ENCODE measurements around the gene ASXL2. TPM values are rescaled to one million over a fixed set of nuclear protein-coding genes. Genes with fewer than 3 reads are reported as not detected.
"Not testable (repeated sequence)": the region's sequence is repeated elsewhere in the genome, so short reads cannot be mapped to it uniquely, and the experiment has no call there.

ASXL2 gene
- total RNA-seq, 2 donors from 2014 or later, result 30.7 to 33.8 TPM

DNA sequence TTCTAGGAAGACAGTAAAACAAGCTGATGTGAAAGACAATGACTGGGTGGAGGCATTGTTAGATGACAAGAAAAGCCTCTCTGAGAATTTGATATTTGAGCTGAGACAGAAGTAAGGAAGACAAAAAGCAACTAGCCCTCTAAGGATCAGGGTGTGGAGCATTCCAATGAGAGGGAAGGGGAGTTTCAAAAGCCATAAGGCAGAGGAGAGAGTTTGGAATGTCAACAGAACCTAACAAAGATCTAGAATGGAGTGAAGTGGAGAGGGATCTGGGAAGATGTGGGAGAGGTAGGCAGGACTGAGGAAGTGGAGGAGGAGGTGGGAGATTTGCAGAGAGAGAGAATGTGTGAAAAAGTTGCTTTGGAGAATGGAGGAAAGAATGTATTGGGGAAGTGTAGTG is 17.3 kb upstream of the ASXL2 start:
- DNase-seq (no peak), ATAC-seq (no peak)
- intact Hi-C loops (cut with DNase I, micrococcal nuclease), result no loop called here

DNA sequence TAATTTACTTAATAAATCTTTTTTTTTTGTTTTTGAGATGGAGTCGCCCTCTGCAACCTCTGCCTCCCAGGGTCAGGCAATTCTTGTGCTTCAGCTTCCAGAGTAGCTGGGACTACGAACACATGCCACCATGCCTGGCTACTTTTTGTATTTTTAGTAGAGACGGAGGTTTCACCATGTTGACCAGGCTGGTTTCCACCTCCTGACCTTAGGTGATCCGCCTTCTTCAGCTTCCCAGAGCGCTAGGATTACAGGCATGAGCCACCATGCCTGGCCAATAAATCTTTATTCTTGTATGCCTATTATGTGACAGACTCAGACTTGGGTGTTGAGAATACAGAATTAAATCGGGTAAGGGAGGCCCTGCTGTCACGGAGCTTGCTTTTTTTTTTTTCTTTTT is 16.7 kb upstream of the ASXL2 start:
- no peak for DNase-seq
- intact Hi-C loops (cut with DNase I, micrococcal nuclease), result no loop called here
- ATAC-seq, result no peak

DNA sequence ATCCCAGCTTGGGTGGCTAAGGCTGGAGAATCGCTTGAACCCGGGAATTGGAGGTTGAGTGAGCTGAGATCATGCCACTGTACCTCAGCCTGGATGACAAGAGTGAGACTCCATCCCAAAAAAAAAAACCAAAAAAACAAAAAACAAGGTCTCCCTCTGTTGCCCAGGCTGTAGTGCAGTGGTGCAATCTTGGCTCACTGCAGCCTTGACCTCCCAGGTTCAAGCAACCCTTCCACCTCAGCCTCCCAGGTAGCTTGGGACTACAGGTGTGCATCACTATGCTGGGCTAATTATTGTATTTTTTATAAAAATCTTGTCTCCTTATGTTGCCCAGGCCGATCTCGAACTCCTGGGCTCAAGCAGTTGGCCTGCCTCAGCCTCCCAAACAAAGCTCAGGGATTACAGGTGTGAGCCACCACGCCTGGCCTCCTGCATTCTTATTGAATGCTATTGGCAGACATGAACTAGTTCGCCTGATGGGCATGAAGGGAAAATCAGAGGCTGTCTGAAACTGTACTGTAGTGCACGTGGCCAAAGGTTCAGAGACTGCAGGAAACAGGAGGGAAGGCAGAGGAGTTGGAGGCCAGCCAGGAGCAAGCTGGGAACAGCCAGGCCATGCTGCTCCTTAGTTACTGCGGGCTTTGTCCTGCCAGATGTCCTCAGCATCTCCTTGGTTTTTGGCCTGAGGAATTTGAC is 16.0 kb upstream of the ASXL2 start:
- DNase-seq (peak; percentile 29 to 49), ATAC-seq (peak; percentile 63)
- intact Hi-C loops (cut with DNase I, micrococcal nuclease), result no loop called here

DNA sequence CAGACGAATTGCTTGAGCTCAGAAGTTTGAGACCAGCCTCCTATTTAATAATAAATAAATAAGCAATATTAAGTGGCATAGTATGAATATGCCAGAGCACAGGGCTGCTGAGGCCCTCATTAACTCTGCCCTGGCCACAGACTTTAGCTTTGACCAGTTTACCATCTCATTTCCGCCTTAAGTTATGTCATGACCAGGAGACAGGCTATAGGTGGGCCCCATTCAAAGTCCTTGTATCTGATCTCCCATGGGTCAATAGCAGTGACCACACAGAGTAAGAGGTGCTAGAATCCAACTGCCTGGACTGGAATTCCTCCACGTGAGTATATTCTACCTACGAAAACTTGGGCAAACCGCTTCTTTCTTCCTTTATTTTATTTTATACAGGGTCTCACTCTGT is 13.4 kb upstream of the ASXL2 start:
- no peak for DNase-seq
- no peak for ATAC-seq
- intact Hi-C loops (cut with DNase I, micrococcal nuclease), result no loop called here

DNA sequence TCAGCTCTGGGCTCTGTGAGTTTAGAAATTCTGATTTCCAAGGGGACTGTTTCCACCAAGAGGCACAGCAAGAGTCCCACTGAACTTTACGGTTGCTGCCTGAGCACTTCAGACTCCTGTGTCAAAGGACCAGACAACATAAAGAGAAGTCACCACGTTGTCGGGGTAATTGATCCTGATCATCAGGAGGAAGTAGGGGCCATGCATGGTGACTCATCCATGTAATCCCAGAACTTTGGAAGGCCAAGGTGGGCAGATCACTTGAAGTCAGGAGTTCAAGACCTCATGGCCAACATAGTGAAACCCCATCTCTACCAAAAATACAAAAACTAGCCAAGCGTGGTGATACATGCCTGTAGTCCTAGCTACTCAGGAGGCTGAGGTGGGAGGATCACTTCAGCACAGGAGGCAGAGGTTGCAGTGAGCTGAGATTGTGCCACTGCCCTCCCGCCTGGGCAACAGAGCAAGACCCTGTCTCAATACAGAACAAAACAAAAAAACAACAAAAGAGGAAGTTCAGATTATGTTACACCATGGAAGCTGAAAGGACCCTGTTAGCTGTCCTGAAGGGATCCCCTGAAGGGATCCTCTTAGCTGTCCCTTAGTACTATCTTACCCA is 9.4 kb upstream of the ASXL2 start:
- no peak for ATAC-seq
- intact Hi-C loops (cut with DNase I, micrococcal nuclease), result no loop called here
- no peak for DNase-seq

DNA sequence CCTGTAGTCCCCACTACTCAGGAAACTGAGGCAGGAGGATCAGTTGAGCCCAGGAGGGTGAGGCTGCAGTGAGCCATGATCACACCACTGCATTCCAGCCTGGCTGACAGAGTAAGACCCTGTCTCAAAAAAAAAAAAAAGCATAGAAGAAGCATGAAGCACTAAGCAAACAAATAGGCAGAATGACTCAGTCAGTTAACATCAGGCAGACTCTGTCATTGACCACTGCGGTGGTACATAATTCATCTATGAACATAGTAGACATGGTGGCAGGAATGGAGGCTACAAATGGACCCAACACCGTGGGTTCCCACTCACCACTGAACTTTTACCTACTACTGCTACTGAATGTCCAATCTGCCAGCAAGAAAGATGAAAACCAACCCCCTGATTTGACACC is 7.6 kb upstream of the ASXL2 start:
- ATAC-seq (no peak), DNase-seq (no peak)
- intact Hi-C loops (cut with DNase I, micrococcal nuclease), result no loop called here

DNA sequence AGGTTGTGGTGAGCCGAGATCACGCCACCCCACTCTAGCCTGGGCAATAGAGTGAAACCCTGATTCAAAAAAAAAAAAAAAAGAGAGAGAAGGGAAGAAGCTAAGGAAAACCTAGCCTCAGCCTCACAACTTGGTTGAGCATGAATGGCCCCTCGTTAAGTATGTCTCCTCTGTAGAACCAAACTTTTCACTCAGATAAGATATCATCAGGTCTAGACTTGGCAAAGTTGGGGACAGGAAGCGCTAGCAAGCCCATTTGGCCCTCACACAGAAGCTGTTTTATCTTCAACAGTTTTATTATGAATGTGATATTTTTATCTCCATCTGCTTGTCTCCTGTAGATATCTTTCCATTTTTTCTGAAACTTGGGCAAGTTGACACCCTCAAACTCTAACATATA is 3.5 kb upstream of the ASXL2 start:
- intact Hi-C loops (cut with DNase I, micrococcal nuclease), result no loop called here
- ATAC-seq, result no peak
- no peak for DNase-seq

DNA sequence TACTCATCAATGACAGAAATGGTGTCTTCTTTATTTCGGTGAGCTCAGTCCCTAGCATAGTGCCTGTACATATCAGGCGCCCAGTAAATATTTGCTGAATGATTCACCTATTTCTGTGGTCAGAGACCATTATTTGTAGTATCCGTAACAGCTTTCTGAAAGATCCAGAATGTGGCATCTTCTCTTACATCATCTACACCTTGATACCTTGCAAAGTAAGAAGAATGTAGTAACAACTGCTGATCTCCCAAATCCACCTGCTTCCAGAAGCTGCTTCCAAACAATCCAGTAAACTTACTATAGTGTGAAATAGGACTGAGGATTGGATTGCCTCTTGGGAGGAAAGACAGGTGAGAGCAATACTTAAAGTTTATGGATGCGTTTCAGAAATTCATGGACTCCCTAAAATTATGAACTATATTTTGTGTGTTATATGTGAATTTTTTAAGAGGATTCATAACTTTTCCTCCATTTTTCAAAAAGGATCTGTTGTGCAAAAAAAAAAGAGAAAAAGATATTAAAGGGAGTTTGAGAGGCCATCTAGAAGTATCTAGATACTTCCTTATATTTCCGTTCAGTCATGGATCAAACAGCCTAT is 945 bp upstream of the ASXL2 start:
- intact Hi-C loops (cut with DNase I, micrococcal nuclease), result no loop called here
- ATAC-seq, result no peak

DNA sequence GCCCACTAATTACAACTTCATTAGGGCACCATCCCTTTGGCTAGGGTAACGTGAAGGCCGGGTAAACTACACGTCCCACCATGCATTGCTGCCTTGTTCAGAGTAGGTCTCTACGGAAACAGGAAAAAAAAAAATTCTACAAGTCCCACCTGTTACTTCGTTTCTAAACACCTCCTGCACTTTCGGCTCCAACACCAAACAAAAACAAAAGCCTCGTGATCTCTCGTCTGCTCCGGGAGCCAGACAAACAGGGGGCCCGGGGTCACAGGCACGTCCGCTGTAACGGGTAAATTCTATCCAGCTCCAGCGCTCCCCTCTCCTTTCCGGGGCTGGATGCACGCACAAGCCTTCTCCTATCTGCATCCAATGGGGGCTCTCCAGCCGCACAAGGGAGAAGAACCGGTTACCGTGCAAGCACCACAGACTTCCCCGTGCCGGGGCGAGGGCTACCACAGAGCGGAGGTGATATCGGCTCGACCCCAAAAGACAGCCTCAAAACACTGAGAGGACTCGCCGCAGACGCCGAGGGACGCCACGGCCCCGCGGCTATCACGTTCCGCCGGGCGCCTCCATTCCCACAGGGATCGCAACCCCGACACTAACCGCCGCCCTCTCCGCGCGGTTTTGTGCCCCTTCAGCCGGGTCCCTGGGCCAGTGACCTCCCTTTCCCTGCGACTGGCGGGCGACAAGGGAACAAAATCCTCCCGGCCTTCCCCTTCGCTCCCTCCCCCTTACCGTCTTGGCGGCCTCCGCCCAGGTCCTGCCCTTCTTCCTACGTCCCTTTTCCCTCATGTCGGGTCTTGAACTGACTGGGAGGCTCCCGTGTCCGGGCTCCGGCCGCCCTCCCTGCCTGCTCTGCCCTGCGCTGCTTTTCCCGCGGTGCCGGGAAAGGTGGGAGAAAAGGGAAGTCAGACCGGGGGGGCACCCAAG is 591 bp downstream of the ASXL2 start:
- peak; percentile 55 for ATAC-seq
- peak; percentile 60 to 63 for DNase-seq
- intact Hi-C loops (cut with DNase I, micrococcal nuclease), result no loop called here

More for the DNA sequence above, 945 bp upstream of the ASXL2 start:
- DNase-seq, result no peak

DNA sequence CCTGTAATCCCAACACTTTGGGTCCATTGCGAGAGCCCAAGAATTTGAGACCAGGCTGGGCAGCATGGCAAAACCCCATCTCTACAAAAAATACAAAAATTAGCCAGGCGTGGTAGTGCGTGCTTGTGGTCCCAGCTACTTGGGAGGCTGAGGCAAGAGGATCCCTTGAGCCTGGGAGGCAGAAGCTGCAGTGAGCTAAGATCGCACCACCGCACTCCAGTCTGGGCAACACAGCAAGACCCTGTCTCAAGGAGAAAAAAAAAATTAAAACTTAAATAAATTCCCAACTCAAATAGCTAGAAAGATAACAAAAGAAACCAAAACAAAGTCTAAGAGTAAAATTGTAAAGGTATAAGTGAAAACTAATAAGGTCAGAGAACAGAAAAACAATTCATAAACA is 6.2 kb downstream of the ASXL2 start:
- no peak for ATAC-seq
- DNase-seq, result no peak
- intact Hi-C loops (cut with DNase I, micrococcal nuclease), result no loop called here

DNA sequence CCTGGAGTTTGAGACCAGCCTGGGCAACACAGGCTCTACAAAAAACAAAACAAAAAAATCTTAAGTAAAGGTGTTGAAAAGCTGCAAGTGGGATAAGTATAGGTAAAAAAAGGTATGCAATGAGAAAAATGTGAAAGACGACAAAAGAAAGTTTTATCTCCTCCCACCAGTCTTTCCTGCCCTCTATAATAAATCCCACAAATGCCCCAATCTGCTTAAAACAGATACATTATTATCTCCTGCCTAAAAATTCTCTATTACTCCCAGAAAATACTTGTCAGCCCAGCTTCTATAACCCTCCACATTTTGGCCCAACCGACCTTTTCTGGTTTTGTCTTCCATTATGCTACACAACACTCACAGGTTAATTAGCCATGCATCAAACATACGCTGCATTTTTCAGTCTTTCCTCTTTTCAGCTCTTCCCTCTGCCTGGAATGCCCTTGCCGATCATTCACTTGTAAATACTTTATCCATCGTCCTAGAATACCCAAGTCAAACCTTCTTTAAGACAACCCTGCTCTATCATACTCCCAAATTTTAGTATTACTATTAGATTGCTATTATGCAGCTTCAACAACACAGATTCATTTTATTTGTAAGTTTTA is 10.8 kb downstream of the ASXL2 start:
- DNase-seq (no peak), ATAC-seq (no peak)
- intact Hi-C loops (cut with DNase I, micrococcal nuclease), result no loop called here

DNA sequence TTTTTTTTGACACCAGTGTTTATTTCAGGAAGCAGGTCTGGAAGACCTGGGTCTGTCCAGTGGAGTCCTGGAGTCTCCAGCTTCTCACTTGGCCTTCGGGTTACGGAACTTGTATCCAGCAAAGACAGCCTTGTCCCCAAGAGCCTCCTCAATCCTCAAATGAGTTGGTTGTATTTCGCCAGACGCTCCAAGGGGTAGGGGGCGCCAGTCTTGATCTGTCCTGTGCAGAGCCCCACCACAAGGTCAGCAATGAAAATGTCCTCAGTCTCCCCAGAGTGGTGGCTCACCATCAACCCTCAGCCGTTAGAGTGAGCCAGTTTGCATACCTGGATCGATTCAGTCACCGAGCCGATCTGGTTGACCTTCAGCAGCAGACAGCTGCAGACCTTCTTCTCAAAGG is 21.9 kb downstream of the ASXL2 start:
- ATAC-seq, result no peak
- intact Hi-C loops (cut with DNase I, micrococcal nuclease), result loop anchor here in 1 of 2 donors (10.0 kb wide), 1 partner anchor 88 kb away; no protein-coding TSS in a partner anchor
- DNase-seq, result no peak

DNA sequence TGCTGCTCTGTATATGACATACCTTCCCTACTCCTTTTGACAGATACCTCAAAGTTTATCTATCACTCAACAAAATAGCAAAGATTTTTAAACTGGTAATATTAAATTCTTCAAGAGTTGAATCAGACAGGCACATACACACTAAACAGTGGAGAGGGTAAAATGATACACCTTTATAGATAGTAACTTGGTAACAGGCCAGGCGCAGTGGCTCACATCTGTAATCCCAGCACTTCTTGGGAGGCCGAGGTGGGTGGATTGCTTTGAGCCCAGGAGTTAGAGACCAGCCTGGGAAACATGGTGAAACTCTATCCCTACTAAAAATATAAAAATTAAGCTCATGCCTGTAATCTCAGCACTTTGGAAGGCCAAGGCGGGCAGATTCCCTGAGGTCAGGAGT is 23.2 kb downstream of the ASXL2 start:
- no peak for DNase-seq
- intact Hi-C loops (cut with DNase I, micrococcal nuclease), result loop anchor here in 1 of 2 donors (10.0 kb wide), 1 partner anchor 90 kb away; no protein-coding TSS in a partner anchor
- ATAC-seq, result no peak

DNA sequence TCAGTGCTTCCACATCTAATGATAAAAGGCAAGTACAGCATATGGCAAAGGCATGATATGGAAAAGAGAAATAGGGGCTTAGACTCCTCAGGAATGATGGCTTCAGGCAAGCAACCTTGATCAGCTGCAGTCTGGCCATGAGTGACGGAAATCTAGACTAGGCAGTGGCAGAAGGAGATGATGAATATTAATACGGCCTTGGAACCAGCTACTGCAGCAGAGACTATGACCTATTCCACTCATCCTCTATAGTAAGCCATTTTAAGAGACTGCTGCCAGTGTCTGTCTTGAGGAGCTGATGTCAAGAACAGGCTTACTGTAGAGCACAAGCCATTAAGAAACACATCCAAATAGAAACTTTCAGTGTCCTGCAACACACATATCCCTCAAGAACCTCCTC is 23.7 kb downstream of the ASXL2 start:
- intact Hi-C loops (cut with DNase I, micrococcal nuclease), result loop anchor here in 1 of 2 donors (10.0 kb wide), 1 partner anchor 90 kb away; no protein-coding TSS in a partner anchor
- DNase-seq (no peak), ATAC-seq (no peak)

DNA sequence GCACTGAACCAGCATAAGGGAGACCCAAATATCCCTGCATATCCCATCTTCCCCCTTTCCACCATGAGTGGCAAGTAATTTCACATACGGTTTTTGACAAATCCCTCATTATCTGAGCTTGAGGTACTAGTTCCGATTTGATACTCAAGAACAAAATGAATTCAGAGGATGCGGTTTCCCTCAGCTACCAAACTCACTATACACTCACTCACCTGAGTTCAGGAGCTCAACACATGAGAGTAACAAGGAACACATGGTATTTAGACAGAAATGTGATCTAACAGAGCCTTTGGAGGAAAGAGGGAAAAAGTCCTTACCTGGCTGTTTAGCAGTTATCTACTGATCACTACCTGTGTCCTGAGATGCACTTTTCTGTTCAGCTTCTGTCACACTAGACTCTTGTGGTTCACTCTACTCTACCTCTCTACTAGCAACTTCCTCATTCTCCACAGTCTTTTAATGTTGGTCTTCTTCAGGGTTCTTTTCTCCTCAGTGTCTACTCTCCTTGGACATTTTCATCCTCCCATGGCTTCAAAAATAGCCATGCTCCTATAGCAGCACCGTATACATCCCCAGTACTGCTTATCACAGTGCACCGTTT is 25.1 kb downstream of the ASXL2 start:
- intact Hi-C loops (cut with DNase I, micrococcal nuclease), result loop anchor here in 1 of 2 donors (10.0 kb wide), 1 partner anchor 92 kb away; no protein-coding TSS in a partner anchor
- ATAC-seq, result peak; percentile 21

DNA sequence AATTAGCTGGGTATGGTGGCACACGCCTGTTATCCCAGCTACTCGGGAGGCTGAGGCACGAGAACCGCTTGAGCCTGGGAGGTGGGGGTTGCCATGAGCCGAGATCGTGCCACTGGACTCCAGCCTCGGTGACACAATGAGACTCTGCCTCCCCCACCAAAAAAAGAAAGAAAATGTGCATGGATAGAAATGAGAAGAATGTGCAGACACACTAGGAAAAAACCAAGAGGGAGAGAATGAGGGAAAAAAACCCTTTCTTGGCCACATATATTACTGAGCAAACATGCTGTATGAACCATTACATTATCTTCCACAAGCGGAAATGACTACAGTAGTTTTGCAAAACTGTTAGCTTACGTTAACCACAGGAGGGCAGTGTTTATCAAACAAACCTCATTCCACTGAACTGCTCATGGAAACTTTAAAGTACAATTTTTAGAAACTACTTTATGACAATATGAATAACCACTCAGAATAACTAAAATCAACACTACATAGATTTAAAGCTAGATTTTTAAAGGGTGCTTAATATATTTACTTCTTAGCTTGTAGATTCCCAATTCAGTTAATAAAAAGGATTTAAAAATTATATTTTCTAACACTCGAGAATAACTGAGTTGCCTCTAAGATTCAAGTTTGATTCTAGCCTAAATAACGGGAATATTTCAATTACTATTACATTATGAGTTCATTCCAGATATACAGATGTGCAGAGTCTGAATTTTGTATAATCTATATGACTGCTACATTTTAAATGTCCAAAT is 26.4 kb downstream of the ASXL2 start:
- DNase-seq, result no peak
- intact Hi-C loops (cut with DNase I, micrococcal nuclease), result loop anchor here in 1 of 2 donors (10.0 kb wide), 1 partner anchor 93 kb away; no protein-coding TSS in a partner anchor
- peak; percentile 95 for ATAC-seq

More for the DNA sequence above, 25.1 kb downstream of the ASXL2 start:
- DNase-seq, result no peak

DNA sequence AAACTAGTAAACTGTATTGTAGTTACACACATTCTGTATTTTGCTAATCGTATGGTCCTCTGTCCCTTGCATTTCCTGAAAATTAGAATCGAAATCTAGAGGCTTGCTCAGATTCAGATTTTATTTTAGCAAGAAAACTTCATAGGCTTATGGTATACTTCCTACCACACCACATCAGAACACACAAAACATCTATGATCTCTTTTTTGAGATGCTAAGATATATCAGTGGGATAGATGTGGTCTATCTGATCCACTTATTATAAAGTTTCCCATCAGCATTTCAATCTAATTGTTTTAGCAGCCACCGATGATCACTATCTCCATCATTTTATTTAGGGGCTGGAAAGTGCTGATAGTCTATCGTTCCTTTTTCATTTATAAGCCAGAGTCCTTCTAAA is 27.9 kb downstream of the ASXL2 start:
- DNase-seq, ATAC-seq: not testable (repeated sequence)
- intact Hi-C loops (cut with DNase I, micrococcal nuclease), result loop anchor here in 1 of 2 donors (10.0 kb wide), 1 partner anchor 94 kb away; no protein-coding TSS in a partner anchor

All from left colon (tissue), 2 donors.